NCI-H146 (cell line): ENCODE measurements around the gene HOXA7.

Experiments
- DNase-seq: peaks from one replicate; lab custom pipeline; 2025; lab: John Stamatoyannopoulos, UW

HOXA7 gene

DNA sequence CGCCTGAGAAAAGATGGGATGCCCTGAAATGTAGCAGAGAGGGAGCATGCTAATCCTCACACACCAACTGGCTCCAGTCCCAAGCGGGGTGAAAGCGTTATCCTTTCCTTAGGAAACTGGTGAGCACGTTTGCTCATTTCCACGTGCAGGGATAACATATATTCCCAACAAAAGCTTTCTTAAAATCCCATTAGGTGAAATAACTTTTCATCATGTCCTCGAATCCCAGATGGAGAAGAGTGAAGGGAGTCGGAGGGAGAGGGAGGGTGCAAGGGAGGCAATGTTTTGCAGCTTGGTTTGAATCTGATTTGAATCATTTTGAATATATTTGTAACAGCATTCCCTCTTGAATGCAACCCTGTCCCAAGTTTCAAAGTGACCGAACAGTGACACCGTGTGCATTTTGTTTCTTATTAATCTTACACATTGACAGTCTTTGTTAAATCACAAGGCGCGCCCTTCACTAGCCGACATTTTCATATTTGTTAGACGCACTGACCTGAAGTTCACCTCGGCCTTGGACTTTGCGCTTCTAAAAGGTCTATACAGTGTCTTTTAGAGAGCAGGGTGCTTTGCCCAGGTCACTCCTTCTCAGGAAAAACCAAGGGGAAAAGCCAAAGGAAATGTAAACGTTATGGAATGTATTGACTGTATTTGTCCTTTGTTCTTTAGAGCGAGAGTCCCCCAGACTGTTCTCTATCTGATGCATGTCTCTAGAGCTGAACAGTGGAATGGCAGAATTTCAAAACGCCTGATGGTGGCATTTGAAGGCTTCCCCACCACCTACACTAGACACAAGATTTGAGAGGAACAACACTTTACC is 22.9 kb downstream of the HOXA7 start:
- DNase-seq: no peak

DNA sequence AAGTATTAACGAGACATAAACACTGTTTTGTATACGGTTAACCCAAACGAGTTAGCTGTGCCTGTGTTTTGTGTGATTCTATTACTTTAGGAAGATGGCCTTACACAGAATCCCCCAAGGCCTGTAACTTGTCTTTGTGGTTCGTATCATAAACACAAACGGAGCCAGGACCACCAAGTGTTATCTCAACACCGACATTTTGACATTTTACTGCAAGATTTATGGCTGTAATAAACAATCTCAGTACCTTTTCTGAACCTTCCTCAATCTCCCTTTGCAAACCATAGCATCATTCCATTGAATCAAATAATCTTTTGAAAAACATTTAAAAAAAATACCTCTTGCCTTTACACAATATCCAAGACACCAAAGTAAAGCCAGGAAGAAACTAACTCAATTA is 23.5 kb downstream of the HOXA7 start:
- DNase-seq: no peak

DNA sequence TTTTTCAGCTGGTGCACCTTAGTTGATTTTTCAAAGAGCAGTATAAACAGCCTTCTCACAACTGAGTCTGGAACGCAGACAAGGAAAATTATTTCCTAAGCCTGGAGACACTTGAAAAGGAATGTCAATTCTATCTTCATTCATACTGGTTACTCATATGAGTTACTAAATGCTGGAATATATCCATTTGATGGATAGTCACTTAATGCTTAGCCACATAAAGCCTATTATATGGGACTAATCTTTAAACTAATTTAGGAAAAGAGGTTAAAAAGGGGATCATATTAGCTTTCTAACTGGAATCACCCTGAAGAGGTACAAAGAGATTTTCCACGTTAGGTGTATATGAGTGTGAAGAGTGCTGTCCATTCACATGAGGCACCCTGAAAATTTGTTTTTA is 24.3 kb downstream of the HOXA7 start:
- no peak for DNase-seq

DNA sequence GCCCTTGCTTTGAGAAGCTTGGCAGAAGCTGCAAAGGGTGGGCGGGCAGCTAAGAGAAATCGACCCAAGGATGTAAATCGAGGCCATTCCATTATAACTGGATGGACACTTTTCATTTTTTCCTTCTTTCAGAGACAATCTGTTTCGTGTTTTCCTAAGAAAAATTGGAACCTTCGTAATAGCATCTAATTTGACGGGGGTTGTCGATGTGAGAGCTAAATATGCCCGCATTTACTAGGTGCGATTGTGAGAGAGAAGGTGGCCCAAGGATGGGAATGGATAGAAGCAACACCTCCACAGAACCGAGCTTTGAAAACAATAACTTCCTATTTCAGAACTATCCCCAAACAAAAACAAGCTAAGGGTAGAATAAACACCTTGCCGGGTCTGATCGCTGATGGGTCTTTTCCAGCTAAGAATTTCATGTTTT is 25.1 kb downstream of the HOXA7 start:
- DNase-seq: no peak

DNA sequence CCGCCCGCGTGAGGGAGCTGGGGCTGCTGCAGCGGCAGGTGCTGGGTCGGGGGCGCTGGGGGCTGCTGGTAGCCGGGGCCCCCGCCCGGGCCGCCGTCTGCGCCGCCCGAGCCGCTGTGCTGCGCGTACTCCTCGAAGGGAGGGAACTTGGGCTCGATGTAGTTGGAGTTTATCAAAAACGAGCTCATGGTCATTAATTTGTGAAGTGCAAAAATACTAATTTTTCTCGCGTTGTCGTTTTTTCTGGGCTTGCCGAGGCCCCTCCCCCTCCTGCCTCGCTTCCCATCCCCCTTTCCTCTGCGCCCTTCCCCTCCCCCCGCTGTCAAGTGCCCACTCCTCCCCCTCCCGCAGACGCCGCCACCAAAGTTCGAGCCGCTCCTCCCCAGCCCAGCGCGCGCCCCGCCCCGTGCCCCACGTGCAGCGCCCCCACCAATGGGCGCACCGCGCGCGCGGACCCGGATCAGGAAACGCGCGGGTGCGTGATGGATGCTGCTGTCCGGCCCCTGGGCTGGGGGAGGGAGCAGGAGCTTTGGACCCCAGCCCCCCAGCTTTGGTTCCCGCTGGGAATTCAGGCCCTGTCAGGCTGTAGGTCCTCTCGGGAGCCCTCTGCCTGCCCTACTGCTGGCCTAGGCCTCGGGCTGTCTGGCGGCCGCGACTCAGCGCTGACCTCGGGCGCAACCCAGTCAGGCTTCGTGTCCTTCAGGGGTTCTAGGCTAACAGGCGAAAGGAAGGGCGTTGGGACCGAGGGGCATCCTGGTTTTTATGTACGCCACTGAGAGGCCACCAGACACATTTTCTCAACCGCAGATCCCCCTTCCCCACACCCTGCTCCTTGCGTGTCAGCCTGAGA is 25.7 kb downstream of the HOXA7 start, which contains the start of gene HOXA4:
Gene HOXA4 (minus strand): TSS at position 218 of the 850 bp plus-strand sequence. CDS start 24 bp downstream, at position 194.
- no peak for DNase-seq

DNA sequence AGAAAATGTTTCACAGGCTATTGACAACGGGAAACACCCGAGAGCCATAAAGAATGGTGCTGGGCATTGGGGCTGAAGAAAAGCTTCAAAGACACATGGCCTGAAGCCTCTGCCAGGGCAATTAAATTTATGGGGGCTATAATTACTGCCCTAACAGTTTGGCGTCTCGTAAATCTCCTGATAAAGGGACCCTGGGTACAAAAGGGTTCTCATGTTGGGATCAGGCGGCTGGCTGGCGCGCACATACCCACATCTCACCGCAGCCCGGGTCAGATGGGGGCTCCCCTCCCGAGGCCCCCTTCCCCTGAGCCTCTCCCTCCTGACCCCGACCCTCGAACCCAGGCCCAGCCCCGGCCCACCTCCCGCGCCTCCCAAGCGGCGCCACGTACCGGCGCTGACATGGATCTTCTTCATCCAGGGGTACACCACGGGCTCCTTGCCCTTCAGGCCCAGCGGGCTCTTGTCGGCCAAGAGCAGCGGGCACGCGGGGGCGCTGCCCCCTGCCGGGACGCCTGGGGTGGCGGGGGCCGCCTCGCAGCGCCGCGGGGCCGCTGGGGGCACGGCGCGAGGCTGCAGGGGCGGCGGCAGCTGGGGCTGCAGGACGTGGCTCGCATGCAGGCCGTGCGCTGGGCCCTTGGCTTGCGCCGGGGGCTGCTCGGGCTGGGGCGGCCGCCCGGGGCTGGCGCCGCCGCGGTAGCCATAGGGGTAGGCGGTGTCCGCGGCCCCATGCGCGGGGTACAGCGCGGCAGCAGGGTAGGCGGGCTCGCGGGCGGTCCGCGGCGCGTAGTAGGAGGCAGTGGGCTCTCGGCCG is 26.5 kb downstream of the HOXA7 start:
- DNase-seq: no peak

DNA sequence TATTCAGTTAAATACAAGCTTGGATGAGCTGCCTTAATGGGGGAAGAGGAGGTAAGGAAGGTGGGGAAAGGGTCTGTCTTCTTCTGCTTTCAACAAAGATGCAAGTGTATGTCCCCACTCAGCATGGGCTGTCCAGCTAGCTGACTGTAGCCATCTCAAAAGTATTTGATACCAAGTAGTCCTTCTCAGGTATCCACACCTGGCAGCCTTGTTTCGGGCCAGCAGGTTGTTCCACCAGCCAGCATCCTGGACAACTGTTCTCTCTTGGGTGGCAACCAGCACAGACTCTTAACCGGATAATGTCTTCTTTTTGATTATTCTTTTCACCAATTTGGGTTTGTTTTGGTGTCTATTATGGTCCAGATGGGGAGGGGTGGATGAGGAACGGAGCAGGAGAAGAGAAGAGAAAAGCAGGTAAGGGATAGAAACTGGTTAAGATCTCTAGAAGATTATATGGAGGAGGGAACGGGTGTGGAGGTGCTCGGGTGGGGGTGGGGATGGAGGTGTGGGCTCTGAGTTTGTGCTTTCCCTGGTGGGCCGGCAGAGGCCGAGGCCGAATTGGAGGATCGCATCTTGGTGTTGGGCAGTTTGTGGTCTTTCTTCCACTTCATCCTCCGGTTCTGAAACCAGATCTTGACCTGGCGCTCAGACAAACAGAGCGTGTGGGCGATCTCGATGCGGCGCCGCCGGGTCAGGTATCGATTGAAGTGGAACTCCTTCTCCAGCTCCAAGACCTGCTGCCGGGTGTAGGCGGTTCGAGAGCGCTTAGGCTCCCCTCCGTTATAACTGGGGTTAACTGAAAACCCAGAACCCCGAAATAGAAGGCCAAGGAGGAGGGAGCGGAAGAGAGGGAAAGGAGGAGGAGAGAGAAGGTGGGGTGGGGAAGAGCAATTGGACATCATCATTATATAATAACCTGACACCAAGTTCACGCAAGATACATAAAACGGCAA is 27.4 kb downstream of the HOXA7 start:
- DNase-seq: no peak

DNA sequence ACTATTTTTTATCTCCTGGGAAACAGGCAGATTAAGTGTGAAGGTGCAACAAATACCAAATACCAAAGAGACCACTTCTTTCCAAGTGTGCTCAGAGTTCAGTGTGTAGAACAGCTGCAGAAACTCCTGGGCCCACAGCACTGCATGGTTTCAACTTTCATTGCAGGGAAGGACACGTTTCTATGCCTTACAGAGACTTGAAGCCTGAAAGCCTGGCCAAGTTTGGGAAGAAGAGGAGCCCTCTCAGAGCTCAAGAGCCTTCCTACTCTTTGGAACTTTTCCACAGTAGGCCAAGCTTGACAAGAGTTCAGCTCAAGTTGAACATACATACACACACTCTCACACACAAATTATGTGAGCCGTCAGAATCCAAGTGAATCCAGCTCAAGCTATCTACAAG is 28.4 kb downstream of the HOXA7 start:
- no peak for DNase-seq

DNA sequence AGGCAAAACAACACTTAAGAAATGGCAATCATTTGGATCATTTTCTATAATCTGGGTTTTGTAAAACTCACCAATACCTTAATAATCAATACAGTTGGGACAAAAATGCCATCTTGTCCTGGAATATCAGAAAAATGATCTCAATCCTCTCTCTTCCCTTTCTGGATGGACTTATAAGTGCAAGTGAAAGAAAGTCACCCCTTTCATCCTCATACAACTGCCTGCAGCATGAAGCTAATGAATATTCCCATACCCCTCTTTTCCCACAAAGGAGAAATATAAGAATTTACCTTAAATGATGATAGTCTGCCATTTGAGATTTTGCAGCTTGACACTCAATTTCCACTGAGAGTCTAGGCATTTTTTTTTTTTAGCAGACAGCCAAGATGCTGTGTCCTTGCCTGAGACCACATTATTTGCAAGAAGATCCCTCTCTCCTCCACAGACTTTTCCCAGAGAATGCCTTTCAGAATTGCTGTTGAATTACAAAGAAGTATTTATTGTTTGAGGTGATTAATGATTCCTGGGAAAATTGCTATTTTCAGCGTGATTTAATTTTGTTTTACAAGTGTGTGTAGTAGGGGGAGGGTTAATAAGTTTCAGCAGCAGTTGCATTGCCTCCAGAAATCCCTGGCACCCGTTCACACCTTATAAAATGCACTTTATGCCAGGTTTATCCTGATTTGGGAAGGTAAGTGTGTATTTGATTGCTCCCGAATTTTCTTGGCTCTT is 29.7 kb downstream of the HOXA7 start:
- no peak for DNase-seq

DNA sequence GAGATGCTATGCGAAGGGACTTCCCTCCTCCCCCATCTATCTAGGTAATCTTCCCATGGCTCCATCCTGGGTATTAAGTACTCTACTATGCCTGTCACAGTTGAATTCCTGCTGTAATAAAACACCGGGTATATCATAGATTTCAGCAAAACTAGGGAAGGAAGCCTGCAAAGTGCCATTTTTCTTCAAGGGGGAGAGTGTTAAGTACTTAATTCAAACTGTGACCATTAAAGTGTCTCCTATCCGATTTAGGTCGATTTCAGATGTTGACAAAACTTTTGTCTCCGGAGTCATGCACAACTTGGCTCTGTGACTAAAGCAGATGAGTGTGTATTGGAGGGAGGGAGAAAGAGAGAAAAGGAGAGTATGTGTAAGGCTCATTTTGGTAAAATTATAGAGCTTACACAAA is 30.5 kb downstream of the HOXA7 start:
- DNase-seq: no peak

DNA sequence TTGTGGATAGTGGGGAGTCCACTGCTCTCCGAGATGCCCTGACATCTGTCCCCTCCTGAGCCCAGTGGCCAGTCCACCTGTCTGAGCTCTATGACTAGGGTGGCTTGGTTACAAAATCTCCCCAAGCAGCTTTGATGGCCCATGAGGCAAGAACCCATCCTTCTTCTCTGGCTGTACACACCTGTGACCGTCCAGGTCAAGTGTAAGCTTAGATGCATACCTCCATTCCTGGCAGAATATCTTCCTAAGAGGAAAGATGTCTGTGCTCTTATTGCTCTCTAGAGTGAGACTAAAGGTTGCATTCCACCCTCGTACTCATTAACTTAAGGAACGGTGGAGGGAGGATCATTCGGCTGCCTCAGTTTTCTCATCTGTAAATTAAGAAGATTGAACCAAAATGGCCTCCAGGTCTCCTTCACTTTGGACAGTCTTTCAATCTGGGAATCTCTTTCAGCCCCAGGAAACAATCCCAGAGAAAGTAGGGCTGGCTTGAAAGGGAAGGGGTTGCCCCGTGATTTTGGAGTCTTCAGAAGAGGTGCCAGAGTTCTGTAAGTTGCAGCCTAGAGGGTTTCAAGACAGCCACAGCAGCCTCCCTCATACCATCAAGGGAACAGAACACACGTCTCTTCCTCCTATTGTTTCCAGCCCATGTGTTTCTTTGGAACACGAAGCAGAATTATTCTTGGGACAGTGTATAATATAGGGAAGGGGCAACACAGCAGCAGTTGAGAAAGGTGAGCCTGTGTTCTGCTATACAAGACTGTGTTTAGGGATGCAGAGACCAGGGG is 31.4 kb downstream of the HOXA7 start:
- DNase-seq: no peak

DNA sequence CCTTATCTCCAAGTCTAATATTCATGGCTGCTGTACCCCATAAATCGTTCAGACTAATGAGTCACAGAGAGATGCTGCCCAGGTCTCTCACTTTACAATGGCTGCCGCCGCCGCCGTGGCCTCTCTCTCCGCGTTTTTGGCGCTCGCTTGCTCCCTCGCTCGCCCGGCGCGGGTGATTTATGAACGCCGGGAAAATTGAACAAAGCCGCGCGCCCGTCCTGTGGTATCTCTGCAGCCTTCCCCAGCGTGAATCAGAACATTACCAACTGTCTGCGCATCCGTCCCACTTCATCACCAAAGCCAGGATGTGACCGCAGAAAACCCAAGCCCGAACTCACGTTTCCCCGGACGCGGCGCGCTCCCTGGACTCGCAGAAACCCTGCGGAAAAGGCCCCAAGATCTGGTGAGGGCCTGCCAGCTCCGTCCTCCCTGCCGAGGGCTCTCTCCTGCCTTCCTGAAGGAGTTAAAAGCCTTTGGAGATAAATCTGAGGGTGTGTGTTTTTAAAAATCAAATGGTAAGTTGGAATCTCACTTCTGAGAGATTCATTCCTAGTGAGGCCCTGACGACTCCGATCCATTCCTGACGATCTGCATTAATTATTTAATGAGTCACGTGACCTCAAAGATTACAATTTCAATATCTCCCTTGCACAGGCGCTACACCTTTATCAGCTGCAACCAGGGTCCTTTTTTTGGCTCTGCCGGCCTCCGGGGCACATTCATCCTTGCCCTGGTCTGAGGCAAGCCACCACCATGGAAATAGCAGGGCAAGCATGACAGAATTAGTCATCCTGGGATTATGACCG is 32.2 kb downstream of the HOXA7 start:
- no peak for DNase-seq

DNA sequence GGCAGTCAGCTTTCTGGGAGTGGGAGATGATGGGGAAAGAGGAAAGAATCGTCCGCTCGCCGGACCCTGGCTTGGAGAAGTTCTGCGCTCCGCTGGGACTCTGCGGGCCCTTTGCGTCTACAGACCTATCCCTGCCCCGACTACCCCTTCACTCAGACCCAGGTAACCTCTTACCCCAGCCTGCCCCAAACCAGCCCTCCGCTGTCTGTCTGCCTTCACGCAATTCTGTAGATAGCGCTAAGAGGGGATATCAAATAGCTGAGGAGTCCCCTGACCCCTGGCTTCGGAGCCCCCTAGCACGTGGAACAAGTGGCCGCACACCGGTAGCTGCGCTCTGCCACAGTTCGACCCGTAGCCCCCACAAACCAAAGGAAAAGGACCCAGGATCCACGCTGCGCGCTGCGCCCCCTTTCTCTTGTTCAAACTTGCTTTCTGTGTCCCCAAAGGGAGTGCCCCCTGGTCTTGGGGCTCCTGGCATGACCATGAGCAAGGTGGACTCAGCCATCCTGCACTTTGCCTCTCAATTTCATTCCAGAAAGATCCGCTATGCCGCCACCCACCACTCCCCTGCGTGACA is 32.9 kb downstream of the HOXA7 start:
- no peak for DNase-seq

DNA sequence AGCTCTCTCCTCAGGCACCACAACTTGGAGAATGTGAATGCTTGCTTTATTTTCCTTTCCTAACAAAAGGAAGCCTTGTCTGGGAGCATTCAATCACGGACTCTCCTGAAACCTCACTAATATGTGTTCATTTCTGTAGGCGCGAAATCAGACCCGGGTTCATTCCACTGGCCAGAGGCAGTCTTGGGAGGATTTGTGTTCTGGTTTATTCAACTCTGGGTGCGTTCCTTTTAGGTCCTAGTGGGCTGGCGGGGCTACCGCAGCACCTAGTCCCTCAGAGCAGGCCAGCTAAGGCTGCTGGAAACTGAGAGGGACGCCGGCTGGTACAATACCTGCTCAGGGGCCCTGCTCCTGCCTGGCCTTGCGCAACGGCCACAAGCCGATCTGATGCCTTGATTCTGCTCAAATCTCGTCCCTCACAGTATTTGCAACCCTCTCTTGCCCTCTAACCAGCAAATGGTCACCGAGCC is 33.4 kb downstream of the HOXA7 start:
- DNase-seq: no peak

DNA sequence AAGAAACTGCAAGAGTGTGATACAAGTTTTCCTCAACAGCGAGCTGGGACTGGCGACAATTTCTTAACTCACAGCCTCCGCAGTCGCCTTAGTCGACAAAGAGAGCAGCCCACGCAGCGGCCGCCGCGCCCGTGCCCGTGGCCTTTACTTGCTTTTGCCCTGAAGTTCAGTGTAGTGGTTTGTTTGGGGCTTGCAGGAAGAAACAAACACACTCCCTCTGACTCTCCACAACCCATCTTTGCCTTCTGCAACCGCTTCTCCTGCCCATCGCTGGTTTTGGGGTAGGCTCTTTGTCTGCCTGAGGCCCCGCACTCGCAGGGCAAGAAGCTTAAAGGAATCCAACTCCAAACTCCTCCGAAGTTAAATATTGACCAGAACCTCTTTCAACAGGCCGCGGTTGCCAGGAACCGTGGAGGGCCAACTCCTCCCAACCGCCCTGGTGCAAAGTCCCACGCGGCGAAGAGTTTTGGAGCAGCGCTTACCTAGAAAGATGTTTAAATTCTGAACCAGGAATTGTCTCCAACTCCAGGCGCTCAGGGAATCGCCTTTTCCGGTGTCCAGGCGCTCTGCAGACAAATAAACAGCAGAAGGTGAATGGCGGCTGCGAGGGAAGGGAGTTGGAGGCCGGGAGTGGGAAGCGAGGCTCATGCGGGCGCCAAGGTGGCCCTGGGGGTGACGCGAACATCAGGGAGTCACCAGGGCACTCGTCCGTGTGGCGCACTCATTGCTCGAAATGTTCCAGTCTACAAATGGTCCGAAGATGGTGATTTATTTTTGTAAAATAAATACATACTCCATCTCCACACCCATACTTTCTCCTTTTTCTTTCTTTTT is 34.2 kb downstream of the HOXA7 start:
- no peak for DNase-seq

DNA sequence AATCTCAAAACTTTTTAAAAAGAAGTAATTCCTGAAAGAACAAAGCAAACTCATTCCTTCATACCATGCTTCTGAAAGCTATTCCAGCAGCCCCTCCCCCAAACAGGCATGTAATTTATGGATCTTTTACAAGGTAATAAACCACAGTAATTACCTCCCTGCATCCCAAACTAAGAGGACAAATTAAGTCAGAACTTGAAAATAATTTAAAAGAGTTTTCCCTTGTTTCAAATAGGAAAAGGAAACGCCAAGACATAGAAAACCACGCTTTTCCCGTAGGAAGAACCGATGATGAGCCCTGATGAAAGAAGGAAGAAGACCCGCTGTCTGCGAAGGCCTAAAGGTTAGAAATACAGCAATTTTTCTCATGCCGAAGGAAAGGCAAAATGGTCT is 34.8 kb downstream of the HOXA7 start:
- DNase-seq: no peak

DNA sequence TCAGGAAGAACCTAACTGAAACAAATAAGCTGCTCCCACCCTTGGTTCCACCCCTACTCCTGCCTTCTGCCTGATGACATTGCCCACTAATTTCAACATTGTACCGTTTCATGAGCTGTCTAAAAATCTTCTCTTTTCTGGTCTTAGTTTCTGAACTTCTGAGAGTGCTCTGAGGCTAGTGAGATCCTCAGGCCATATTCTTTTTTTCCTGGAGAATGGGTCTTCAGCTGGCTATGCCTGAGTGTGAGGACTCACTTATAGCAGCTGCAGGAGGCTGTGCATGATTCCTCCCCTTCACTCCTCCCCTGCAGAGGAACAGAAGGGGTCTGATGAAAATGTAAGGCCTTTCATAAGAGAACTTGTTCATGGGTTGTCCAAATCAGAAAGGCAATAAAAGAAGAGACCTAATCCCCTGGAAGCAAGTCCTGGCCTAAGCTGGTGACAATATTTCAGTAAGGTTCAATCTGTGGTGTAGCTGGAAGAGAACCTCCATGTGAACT is 37.0 kb downstream of the HOXA7 start:
- DNase-seq: no peak
